ENCODE results near the gene RNF180. TPM values are rescaled to one million over a fixed set of nuclear protein-coding genes. Genes with fewer than 3 reads are reported as not detected.

Gene RNF180
- total RNA-seq, 2 experiments from 2014 or later = 0.21 TPM; not detected in 1

DNA sequence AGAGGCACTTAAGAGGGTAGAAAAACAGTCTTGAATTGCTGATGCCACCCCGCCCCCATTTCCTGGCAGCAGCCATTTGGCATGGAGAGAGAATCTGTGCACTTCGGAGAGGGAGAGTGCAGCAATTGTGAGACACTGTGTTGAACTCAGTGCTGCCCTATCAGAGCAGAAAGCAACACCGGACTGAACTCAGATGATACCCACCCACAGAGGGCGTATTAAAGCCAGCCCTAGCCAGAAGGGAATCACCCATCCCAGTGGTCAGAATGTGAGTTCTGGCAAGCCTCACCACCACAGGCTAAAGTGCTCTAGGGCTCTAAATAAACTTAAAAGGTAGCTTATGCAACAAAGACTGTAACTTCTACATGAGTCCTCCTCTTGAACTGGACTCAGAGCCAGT, 251.7 kb downstream of the RNF180 start:
- CTCF ChIA-PET = no interaction called here
- no peaks in the 10 kb centered on the region for H3K4me1 Mint-ChIP-seq
- no peak for ATAC-seq

DNA sequence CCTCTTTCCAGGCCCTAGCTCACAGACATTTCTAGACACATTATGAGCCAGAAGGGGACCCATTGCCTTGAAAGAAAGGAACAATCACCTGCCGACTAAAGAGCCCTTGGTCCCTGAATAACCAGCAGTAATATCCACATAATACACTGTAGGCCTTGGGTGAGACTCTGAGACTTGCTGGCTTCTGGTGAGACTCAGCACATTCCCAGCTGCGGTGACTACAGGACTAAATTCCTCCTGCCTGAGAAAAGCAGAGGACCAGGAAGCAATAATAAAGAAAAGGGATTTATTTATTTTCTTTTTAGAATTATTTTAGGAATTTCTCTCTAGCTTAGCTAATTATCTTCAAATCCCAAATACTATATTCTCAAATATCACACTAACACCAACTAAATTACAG, 252.4 kb downstream of the RNF180 start:
- POLR2A ChIA-PET = no interaction called here
- H3K27me3 Mint-ChIP-seq = no peaks in the 10 kb centered on the region

More for the DNA sequence above, 251.7 kb downstream of the RNF180 start:
- Mint-ChIP-seq H3K27me3 (no peaks in the 10 kb centered on the region), H3K9me3 (ENCODE audit: low read depth) (no peaks in the 10 kb centered on the region), H3K27ac (no peak overlapping the region), H3K4me3 (no peak overlapping the region), H3K36me3 (ENCODE audit: low read depth) (no peaks in the 10 kb centered on the region)
- intact Hi-C loops (cut with DNase I, micrococcal nuclease) = no loop called here
- POLR2A ChIA-PET = no interaction called here
- DNase-seq = no peak

More for the DNA sequence above, 252.4 kb downstream of the RNF180 start:
- DNase-seq (no peak), ATAC-seq (no peak)
- Mint-ChIP-seq H3K36me3 (ENCODE audit: low read depth) (no peaks in the 10 kb centered on the region), H3K27ac (no peak overlapping the region), H3K4me3 (no peak overlapping the region), H3K9me3 (ENCODE audit: low read depth) (no peaks in the 10 kb centered on the region), H3K4me1 (no peaks in the 10 kb centered on the region)
- intact Hi-C loops (cut with DNase I, micrococcal nuclease) = no loop called here
- CTCF ChIA-PET = no interaction called here

Other genes starting within 250 kb of the RNF180 start
- gene HTR1A, start 203.4 kb upstream of the RNF180 start, total RNA-seq = not detected

All from activated CD4-positive, alpha-beta T cell treated with anti-CD3 and anti-CD28 coated beads for 36 hours (primary cell).